ENCODE data around the gene PPRC1.

The PPRC1 gene

GRCh38 chr10:102146971-102147428 lies 14.2 kb downstream of the PPRC1 start:
- no peak for DNase-seq (ENCODE audit: low spot score)
- TF ChIP-seq CTCF (IDR thresholded peaks at IDR 0.05; ENCODE audit: extremely low read depth, insufficient read depth, missing control alignments) = no peak
- in situ Hi-C loops (cut with MboI; ENCODE audit: low pct_unique_long_range_greater_than_20kb, low sequenced_read_pairs, unreplicated experiment) = no loop called here

DNA sequence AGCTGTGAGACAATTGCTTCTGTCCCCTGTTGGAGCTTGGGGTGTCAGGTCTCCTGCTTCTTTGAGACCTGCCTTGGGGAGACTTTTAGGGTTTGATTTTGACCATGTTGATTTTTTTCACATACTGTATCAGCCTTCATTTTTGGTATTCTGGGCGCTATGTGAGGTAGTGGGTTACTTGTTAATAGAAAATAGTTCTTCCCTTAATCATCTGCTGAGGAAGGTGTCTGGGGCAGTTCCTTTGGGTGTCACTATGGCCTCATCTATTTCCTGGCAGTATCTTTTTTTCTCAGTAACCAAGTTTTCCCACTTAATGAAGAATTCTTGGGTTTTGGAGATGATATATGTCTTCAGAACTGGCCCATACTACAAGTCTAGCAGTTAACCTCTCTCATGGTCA lies 14.7 kb downstream of the PPRC1 start:
- TF ChIP-seq CTCF (IDR thresholded peaks at IDR 0.05; ENCODE audit: extremely low read depth, insufficient read depth, missing control alignments) = no peak
- DNase-seq (ENCODE audit: low spot score) = no peak
- in situ Hi-C loops (cut with MboI; ENCODE audit: low pct_unique_long_range_greater_than_20kb, low sequenced_read_pairs, unreplicated experiment) = no loop called here

GRCh38 chr10:102148275-102148674 lies 15.4 kb downstream of the PPRC1 start:
- in situ Hi-C loops (cut with MboI; ENCODE audit: low pct_unique_long_range_greater_than_20kb, low sequenced_read_pairs, unreplicated experiment) = no loop called here
- DNase-seq (ENCODE audit: low spot score) = no peak
- no peak for TF ChIP-seq CTCF (IDR thresholded peaks at IDR 0.05; ENCODE audit: extremely low read depth, insufficient read depth, missing control alignments)

- DNase-seq (ENCODE audit: low spot score) = peak; percentile 3
- no peak for TF ChIP-seq CTCF (IDR thresholded peaks at IDR 0.05; ENCODE audit: extremely low read depth, insufficient read depth, missing control alignments)
- in situ Hi-C loops (cut with MboI; ENCODE audit: low pct_unique_long_range_greater_than_20kb, low sequenced_read_pairs, unreplicated experiment) = no loop called here
These were observed 18.3 kb downstream of the PPRC1 start for GRCh38 chr10:102150970-102151773.

- no peak for TF ChIP-seq CTCF (IDR thresholded peaks at IDR 0.05; ENCODE audit: extremely low read depth, insufficient read depth, missing control alignments)
- in situ Hi-C loops (cut with MboI; ENCODE audit: low pct_unique_long_range_greater_than_20kb, low sequenced_read_pairs, unreplicated experiment) = no loop called here
- DNase-seq (ENCODE audit: low spot score) = peak; percentile 95
These were observed 19.1 kb downstream of the PPRC1 start, which contains the start of gene NOLC1 for GRCh38 chr10:102151774-102152544. Gene NOLC1 (plus strand): TSS chr10:102152389. CDS start chr10:102152411, 22 bp downstream.

- no peak for DNase-seq (ENCODE audit: low spot score)
- in situ Hi-C loops (cut with MboI; ENCODE audit: low pct_unique_long_range_greater_than_20kb, low sequenced_read_pairs, unreplicated experiment) = no loop called here
- TF ChIP-seq CTCF (IDR thresholded peaks at IDR 0.05; ENCODE audit: extremely low read depth, insufficient read depth, missing control alignments) = no peak
These were observed 19.7 kb downstream of the PPRC1 start for GRCh38 chr10:102152545-102152890.
